Measurements from ENCODE around the gene GNAT3.

The GNAT3 gene

DNA sequence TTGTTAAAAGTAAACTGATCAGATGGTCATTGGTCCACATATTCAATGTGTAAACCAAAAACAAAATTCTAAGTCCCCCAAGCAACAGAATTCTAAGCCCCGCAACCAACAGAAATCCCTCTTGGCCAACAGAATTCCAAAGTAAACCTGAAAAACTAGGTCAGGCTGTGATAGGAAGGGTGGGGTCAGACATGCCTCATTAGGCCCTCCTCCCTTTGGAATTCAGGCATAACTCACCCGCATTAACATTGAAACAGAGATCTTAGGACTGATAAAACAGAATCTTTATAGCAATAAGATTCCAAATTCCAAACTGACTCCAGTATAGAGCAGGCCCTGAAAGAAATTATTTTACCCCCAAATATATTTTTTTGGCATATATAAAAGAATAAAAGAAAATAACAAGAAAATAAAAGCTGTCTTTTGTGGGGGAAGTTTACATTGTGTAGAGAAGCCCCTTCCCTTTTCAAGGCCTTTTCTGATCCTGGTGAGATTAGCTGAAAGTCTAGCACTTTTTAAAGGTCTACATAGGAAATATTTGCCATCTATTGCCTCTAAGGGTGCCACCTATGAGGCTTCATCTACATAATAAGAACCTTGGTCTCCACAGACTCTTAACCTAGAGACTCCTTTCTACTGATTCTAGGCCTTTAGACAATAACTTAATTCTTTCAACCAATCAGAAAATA, 30.5 kb downstream of the GNAT3 start:
- no peak overlapping the region for H3K4me3 ChIP-seq (replicated peaks; ENCODE audit: low read depth, low read length)
- TF ChIP-seq, protein P1, sequence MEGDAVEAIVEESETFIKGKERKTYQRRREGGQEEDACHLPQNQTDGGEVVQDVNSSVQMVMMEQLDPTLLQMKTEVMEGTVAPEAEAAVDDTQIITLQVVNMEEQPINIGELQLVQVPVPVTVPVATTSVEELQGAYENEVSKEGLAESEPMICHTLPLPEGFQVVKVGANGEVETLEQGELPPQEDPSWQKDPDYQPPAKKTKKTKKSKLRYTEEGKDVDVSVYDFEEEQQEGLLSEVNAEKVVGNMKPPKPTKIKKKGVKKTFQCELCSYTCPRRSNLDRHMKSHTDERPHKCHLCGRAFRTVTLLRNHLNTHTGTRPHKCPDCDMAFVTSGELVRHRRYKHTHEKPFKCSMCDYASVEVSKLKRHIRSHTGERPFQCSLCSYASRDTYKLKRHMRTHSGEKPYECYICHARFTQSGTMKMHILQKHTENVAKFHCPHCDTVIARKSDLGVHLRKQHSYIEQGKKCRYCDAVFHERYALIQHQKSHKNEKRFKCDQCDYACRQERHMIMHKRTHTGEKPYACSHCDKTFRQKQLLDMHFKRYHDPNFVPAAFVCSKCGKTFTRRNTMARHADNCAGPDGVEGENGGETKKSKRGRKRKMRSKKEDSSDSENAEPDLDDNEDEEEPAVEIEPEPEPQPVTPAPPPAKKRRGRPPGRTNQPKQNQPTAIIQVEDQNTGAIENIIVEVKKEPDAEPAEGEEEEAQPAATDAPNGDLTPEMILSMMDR (IDR thresholded peaks at IDR 0.05; ENCODE audit: low read length, missing control alignments), result no peak
- no peak for DNase-seq (ENCODE audit: low read depth)

DNA sequence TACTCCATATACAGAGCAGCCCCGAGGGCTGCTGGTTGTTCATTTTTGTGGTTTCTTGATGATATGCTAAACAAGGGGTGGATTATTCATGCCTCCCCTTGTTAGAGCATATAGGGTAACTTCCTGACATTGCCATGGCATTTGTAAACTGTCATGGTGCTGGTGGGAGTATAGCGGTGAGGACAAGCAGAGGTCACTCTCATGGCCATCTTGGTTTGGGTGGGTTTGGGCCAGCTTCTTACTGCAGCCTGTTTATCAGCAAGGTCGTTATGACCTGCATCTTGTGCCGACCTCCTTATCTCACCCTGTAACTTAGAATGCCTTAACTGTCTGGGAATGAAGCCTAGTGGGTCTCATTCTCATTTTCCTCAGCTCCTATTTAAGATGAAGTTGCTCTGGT, 31.3 kb downstream of the GNAT3 start:
- DNase-seq (ENCODE audit: low read depth), result no peak
- TF ChIP-seq, protein P1 (IDR thresholded peaks at IDR 0.05; ENCODE audit: low read length, missing control alignments), result no peak
- H3K4me3 ChIP-seq (replicated peaks; ENCODE audit: low read depth, low read length), result no peak overlapping the region

DNA sequence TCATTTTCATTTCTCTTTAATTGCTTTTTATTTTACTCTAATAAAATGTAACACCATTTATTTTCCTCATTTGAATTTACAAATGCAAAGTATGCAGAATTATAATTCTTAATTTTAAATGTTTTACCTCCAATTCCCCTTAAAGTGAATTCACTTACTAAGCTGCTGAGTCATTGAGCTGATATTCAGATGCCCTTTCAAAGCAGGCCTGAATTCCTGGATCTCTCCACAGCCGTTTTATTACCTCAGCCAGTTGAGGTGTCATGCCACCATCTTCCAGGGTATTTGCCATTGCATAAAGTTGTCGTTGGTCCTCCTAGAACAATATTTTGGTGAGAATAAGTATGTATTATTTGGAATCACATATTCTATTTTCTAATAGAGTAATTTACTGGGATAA, 33.2 kb downstream of the GNAT3 start:
- TF ChIP-seq, protein P1 (IDR thresholded peaks at IDR 0.05; ENCODE audit: low read length, missing control alignments), result no peak
- no peak overlapping the region for H3K4me3 ChIP-seq (replicated peaks; ENCODE audit: low read depth, low read length)
- peak; percentile 64 for DNase-seq (ENCODE audit: low read depth)

DNA sequence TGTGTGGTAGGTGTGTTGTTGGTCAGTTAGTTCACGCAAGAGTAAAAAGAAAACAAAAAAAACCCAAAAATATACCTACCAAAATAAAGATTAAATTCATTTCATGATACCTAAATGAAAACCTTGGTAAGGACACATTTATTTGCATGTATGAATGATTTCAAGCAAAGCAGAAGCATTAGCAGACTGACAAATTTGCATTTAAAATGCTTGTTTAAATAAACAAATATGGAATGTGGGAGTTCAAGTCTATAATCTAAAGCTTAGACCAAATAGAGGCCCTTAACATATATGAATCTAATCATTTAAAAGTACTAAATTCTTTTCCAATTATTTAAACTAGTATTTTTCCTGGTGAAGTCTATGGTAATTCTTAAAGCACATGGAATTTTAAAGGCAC, 35.8 kb downstream of the GNAT3 start:
- DNase-seq (ENCODE audit: low read depth), result no peak
- TF ChIP-seq, protein P1 (IDR thresholded peaks at IDR 0.05; ENCODE audit: low read length, missing control alignments), result no peak
- no peak overlapping the region for H3K4me3 ChIP-seq (replicated peaks; ENCODE audit: low read depth, low read length)

DNA sequence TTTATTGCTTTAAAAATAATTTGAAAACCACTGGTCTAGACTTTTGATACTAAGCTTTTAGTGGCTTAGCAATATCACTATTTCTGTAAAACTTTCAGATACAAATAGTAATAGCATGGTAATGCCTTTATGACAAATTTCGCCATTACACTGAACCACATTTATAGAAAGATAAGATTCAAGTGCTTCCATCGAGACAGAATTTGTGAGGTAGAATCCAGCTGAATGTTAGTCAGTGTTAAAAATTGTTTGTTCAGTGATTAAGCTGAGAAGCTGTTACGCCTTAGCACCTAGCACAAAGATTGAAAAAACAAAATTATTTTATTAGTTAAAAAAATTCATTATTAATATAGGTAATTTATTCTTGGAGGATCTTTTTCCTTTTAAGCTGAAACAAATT, 36.5 kb downstream of the GNAT3 start:
- TF ChIP-seq, protein P1 (IDR thresholded peaks at IDR 0.05; ENCODE audit: low read length, missing control alignments), result no peak
- H3K4me3 ChIP-seq (replicated peaks; ENCODE audit: low read depth, low read length), result no peak overlapping the region
- DNase-seq (ENCODE audit: low read depth), result no peak

DNA sequence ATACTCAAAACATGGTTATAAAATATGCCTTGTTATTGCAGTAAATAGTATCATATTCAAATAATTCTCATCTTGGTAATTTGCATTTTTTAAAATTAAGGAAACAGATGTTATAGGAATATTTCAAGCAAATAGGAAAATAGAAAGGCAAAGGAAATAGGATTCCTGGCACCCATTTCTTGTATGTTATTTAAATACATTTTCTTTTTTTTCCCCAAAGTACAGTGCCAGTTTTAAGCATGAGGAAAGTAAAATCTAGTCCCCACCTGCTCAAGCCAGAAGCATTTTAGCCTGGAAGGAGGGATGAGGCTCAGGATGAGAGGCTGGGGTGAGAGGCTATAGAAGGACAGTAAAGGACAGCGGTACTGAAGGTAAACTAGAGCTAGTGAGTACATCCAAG, 38.1 kb downstream of the GNAT3 start:
- TF ChIP-seq, protein P1 (IDR thresholded peaks at IDR 0.05; ENCODE audit: low read length, missing control alignments), result no peak
- no peak overlapping the region for H3K4me3 ChIP-seq (replicated peaks; ENCODE audit: low read depth, low read length)
- DNase-seq (ENCODE audit: low read depth), result no peak
